NT2/D1 (cell line): ENCODE data around the gene ZNF692.

Source experiments
- SUZ12 ChIP-seq: IDR thresholded peaks from 2 replicates; pipeline ENCODE4 v1.6.1; 2011; ENCODE audit not compliant: insufficient read length, insufficient read depth; ENCODE audit errors: extremely low read depth
- YY1 ChIP-seq: IDR thresholded peaks from 2 replicates; pipeline ENCODE4 v1.6.1; 2011; ENCODE audit not compliant: insufficient read length, insufficient read depth
- ZNF274 ChIP-seq: IDR thresholded peaks from 2 replicates; pipeline ENCODE4 v1.6.1; 2011; ENCODE audit warnings: mild to moderate bottlenecking, low read depth, low read length

DNA sequence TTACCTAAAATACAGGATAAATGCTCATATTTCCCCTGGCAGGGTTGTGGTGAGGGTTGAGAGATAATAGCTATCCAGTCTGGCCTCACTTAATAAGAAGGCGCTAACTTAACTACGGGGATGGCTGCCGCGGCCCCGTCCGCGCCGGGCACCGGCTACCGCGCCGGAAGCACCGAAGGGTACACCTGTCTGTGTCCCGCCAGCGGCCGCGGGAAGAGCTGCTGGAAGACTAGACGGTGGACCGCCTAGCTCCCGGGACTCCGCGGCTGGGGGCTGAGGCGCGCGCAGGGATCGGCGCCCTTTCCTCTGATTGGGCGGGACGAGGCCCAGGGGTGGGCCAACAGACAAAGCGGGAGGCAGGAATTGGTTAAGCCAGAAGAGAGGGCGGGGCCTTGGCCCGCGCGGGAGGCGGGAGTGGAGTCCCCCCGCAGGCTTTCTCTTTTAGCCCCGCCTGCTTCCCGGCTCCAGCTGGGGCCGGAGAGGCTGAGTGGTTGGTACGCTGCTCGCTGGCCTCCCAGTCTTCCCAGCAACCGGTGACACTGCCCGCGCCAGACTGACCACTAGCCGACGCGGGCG, 21.0 kb downstream of the ZNF692 start, which contains the start of gene ZNF672:
- TF ChIP-seq ZNF274 (no peak), YY1 (no peak), SUZ12 (no peak)
